CD4-positive, alpha-beta T cell treated with Interleukin-1 beta for 1 hour (primary cell): ENCODE measurements around the gene LAMTOR3.
"Not testable (repeated sequence)": the region's sequence is repeated elsewhere in the genome, so short reads cannot be mapped to it uniquely, and the experiment has no call there.

Experiments
- DNase-seq, 2 donors: peaks; one replicate each; pipeline ENCODE4 v3.0.0-alpha.2; 2020 to 2022

The LAMTOR3 gene

DNA sequence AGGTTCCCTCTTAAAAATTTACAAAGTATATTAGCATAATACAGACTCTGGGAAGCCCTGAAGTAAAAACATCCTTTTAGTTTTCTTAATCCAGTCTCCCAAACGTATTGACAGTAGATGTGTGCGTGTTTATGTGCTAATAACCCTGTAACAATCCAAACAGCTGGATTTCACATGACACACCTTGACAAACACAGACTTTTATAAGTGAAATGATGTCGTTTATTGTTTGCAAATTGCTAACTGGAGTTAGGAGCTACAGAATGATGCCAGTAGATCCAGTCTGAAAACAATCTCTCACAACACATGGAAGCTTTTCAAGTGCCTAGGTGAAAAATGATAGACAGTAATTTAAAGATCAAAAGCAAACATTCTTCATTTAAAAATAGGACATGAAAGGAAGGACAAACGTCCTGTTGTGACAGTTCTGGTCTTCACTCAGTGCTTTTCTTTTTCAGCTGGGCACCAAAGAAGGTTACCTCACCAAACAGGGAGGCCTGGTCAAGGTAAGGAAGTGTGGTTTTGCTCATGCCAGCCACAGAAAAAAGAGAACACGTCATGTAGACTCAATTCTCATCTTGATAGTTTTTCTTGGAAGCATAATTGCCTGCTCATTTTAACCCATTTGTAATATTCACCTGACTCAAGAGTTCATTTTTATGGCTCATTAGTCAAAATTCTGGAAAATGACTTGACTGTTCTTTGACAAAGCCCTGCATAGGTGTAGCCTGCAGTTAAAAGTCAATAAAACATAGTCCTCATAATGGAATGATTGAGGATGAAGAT is 32.9 kb downstream of the LAMTOR3 start:
- DNase-seq, result no peak

- no peak for DNase-seq
Observed at GRCh38 chr4:99860521-99860920, 33.7 kb downstream of the LAMTOR3 start.

- DNase-seq, result no peak
Observed at GRCh38 chr4:99859618-99860017, 34.6 kb downstream of the LAMTOR3 start.

DNA sequence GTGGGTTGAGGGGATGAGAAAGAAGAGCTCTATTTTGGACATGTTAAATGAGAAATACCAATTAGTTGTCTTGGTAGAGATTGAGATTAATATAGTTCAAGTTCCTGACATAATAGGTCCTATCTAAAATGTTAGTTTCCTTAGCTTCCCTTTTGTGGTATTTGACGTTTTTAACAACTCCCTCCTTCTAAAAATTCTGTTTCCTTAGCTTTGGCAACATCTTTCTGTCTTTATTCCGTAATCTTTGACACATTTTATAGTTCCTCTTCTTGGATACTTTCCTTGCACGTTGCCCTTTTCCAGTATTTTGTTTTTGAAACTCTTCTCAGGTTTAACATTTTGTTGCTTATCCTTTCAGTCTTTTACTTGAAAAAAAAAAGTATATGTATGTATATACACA is 36.9 kb downstream of the LAMTOR3 start:
- no peak for DNase-seq

DNA sequence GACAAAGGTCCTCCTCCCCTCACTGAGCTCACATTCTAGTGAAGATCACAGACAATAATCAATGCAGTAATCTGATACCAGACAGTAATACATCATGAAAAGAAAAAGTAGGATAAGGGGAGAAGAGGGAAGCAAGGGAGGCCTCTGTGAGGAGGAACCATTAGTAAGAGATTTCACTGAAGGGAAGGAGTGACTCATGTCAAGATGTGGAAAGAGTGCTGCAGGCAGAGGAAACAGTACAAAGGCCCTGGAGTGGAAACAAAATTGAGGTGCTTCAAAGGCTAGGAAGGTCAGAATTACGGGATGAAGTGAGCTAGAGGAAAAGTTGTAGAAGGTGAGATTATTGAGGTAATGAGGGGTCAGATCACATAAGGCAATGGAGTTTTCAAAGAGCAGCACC is 38.1 kb downstream of the LAMTOR3 start:
- peak; percentile 11 to 18 for DNase-seq

- DNase-seq, result peak; percentile 18 to 30
Observed at GRCh38 chr4:99855678-99856077, 38.5 kb downstream of the LAMTOR3 start.

GRCh38 chr4:99853999-99854398 is 40.2 kb downstream of the LAMTOR3 start:
- no peak for DNase-seq

- DNase-seq, result no peak
Observed at GRCh38 chr4:99853190-99853589, 41.0 kb downstream of the LAMTOR3 start.

GRCh38 chr4:99852199-99852749 is 42.0 kb downstream of the LAMTOR3 start:
- no peak for DNase-seq

- no peak for DNase-seq
Observed at GRCh38 chr4:99848591-99849001, 45.6 kb downstream of the LAMTOR3 start.

GRCh38 chr4:99847362-99847976 is 46.8 kb downstream of the LAMTOR3 start:
- peak; percentile 10 to 34 for DNase-seq

- no peak for DNase-seq
Observed at GRCh38 chr4:99846891-99847290, 47.3 kb downstream of the LAMTOR3 start.

GRCh38 chr4:99845708-99846469 is 48.3 kb downstream of the LAMTOR3 start:
- peak in 1 of 2 donors; percentile 30 for DNase-seq

GRCh38 chr4:99845179-99845578 is 49.0 kb downstream of the LAMTOR3 start:
- DNase-seq, result no peak

- no peak for DNase-seq
Observed at GRCh38 chr4:99844048-99844447, 50.2 kb downstream of the LAMTOR3 start.

GRCh38 chr4:99843413-99843812 is 50.8 kb downstream of the LAMTOR3 start:
- no peak for DNase-seq

DNA sequence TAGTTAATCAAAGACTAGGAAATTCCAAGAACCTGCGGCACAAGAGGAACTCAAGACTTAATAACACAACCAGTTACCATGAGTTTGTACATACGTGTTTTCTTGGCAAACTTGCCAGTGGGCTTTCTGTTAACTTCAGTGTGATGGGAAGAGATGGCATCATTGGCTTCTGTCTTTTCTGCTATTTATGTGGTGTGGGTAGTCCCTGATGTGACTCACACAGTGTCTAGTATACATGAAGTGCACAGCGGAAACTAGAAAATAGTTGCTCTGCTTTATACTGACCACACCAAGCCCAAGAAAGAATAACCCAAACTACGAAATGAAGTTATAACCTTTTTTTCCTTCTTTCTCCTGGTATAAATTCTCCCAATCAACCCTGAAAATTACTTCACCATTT is 53.1 kb downstream of the LAMTOR3 start:
- DNase-seq, result no peak

- DNase-seq, result no peak
Observed at GRCh38 chr4:99838927-99839326, 55.3 kb downstream of the LAMTOR3 start.

DNA sequence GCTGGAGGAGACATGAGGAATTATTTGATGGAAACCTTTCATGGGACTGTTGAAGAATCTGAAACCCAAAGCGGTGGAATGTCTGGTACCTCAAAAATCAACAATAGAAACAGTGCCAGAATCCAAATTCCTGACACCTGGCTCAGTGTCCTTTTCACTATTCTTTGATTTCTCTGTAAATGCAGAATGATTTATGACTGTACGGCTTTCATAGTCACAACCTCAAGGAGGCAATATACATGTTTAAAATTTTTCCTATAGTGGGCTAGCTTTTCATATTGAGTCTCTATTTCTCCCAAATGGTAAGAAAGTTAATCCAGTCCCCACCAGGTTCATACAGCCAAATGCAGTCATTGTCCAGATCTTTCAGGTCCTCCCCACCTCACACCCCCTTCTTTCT is 58.3 kb downstream of the LAMTOR3 start:
- DNase-seq, result no peak

DNA sequence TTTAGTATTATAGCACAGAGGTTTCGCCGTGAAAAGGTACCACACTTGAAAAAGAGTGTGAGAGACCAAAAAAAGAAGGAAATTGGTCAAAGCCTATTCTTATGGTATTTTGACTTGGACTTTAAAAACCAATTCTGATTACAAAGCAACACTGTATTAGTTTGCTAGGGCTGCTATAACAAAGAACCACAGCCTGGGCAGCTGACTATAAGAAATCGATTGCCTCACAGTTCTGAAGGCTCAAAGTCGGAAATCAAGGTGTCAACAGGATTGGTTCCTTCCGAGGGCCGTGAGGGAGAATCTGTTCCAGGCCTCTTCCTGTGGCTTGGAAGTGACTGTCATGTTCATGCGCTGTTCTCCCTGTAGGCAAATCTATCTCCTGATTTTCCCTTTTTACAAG is 59.7 kb downstream of the LAMTOR3 start:
- DNase-seq, result no peak

- no peak for DNase-seq
Observed at GRCh38 chr4:99833756-99834155, 60.5 kb downstream of the LAMTOR3 start.

- DNase-seq, result no peak
Observed at GRCh38 chr4:99832758-99833157, 61.5 kb downstream of the LAMTOR3 start.

GRCh38 chr4:99832321-99832720 is 61.9 kb downstream of the LAMTOR3 start:
- DNase-seq, result no peak

GRCh38 chr4:99830051-99830450 is 64.2 kb downstream of the LAMTOR3 start:
- DNase-seq, result not testable (repeated sequence)
